ENCODE measurements around the gene PACS2. TPM values are rescaled to one million over a fixed set of nuclear protein-coding genes. Genes with fewer than 3 reads are reported as not detected.

Gene PACS2
- total and polyA plus RNA-seq, 4 donors: 37.9 to 87.2 (median 71.0) TPM

- Histone ChIP-seq H3K27me3 (ENCODE audit: control insufficient read depth in 3 of 3, insufficient read depth in 3 of 3, low read length in 2 of 3) (no peaks in the 10 kb centered on the region), H3K9me3 (ENCODE audit: control insufficient read depth in 4 of 4, insufficient read depth in 3 of 4, low read length in 3 of 4) (no peaks in the 10 kb centered on the region), H3K4me3 (no peak overlapping the region), H3K9ac (ENCODE audit: insufficient read depth in 1 of 2, low read length in 2 of 2) (no peak overlapping the region), H3K27ac (ENCODE audit: low read depth in 1 of 2, low read length in 1 of 2) (no peak overlapping the region), H3K36me3 (ENCODE audit: control insufficient read depth in 4 of 4, insufficient read depth in 4 of 4, low read length in 4 of 4) (peaks cover 0 to 4% (median 2%) of the 10 kb centered on the region in 4 donors), H3K4me1 (ENCODE audit: control insufficient read depth in 5 of 5, insufficient read depth in 5 of 5, low read length in 5 of 5) (peaks cover 0 to 7% (median 0%) of the 10 kb centered on the region in 5 donors)
- DNase-seq (no peak), ATAC-seq (ENCODE audit: insufficient read depth, low FRiP score) (peak; percentile 27)
- 78 to 85% methylated on average over 16 of the region's 16 CpGs for WGBS, 2 donors
- no peak for TF ChIP-seq CTCF (IDR thresholded peaks at IDR 0.05; ENCODE audit: control extremely low read depth, extremely low read depth)
Observed at GRCh38 chr14:105282098-105282725, 32.3 kb upstream of the PACS2 start.

- H3K27me3 ChIP-seq (ENCODE audit: control insufficient read depth in 3 of 3, insufficient read depth in 3 of 3, low read length in 2 of 3): no peaks in the 10 kb centered on the region
- no peak overlapping the region for H3K27ac ChIP-seq (ENCODE audit: low read depth in 1 of 2, low read length in 1 of 2)
- H3K9ac ChIP-seq (ENCODE audit: insufficient read depth in 1 of 2, low read length in 2 of 2): no peak overlapping the region
- peaks cover 0 to 4% (median 2%) of the 10 kb centered on the region in 4 donors for H3K36me3 ChIP-seq (ENCODE audit: control insufficient read depth in 4 of 4, insufficient read depth in 4 of 4, low read length in 4 of 4)
- DNase-seq (no peak), ATAC-seq (ENCODE audit: insufficient read depth, low FRiP score) (no peak)
- whole genome bisulfite sequencing, 2 donors: 83 to 92% methylated on average over 10 of the region's 10 CpGs
- H3K4me3 ChIP-seq: no peak overlapping the region
- H3K9me3 ChIP-seq (ENCODE audit: control insufficient read depth in 4 of 4, insufficient read depth in 3 of 4, low read length in 3 of 4): no peaks in the 10 kb centered on the region
- peaks cover 0 to 7% (median 0%) of the 10 kb centered on the region in 5 donors for H3K4me1 ChIP-seq (ENCODE audit: control insufficient read depth in 5 of 5, insufficient read depth in 5 of 5, low read length in 5 of 5)
- TF ChIP-seq CTCF (IDR thresholded peaks at IDR 0.05; ENCODE audit: control extremely low read depth, extremely low read depth): no peak
Observed at GRCh38 chr14:105283028-105283427, 31.5 kb upstream of the PACS2 start.

- ATAC-seq (ENCODE audit: insufficient read depth, low FRiP score): no peak
- Histone ChIP-seq H3K27ac (ENCODE audit: low read depth in 1 of 2, low read length in 1 of 2) (peak overlapping the region in 1 of 2 donors; percentile 46), H3K9me3 (ENCODE audit: control insufficient read depth in 4 of 4, insufficient read depth in 3 of 4, low read length in 3 of 4) (no peaks in the 10 kb centered on the region), H3K9ac (ENCODE audit: insufficient read depth in 1 of 2, low read length in 2 of 2) (no peak overlapping the region), H3K36me3 (ENCODE audit: control insufficient read depth in 4 of 4, insufficient read depth in 4 of 4, low read length in 4 of 4) (peaks cover 0 to 4% (median 2%) of the 10 kb centered on the region in 4 donors), H3K27me3 (ENCODE audit: control insufficient read depth in 3 of 3, insufficient read depth in 3 of 3, low read length in 2 of 3) (no peaks in the 10 kb centered on the region), H3K4me1 (ENCODE audit: control insufficient read depth in 5 of 5, insufficient read depth in 5 of 5, low read length in 5 of 5) (peaks cover 0 to 7% (median 0%) of the 10 kb centered on the region in 5 donors), H3K4me3 (no peak overlapping the region)
- DNase-seq: peak in 1 of 3 donors; percentile 24
- WGBS, 2 donors: 24 to 52% methylated on average over 15 of the region's 15 CpGs
- no peak for TF ChIP-seq CTCF (IDR thresholded peaks at IDR 0.05; ENCODE audit: control extremely low read depth, extremely low read depth)
Observed at GRCh38 chr14:105283899-105284298, 30.6 kb upstream of the PACS2 start.
